Measurements from ENCODE around the gene SNX10. TPM values are rescaled to one million over a fixed set of nuclear protein-coding genes. Genes with fewer than 3 reads are reported as not detected.
"Not testable (repeated sequence)": the region's sequence is repeated elsewhere in the genome, so short reads cannot be mapped to it uniquely, and the experiment has no call there.

Gene SNX10
- total RNA-seq (2014; rRNA removed; shearing (Covaris generic)): not detected in 2 replicates

DNA sequence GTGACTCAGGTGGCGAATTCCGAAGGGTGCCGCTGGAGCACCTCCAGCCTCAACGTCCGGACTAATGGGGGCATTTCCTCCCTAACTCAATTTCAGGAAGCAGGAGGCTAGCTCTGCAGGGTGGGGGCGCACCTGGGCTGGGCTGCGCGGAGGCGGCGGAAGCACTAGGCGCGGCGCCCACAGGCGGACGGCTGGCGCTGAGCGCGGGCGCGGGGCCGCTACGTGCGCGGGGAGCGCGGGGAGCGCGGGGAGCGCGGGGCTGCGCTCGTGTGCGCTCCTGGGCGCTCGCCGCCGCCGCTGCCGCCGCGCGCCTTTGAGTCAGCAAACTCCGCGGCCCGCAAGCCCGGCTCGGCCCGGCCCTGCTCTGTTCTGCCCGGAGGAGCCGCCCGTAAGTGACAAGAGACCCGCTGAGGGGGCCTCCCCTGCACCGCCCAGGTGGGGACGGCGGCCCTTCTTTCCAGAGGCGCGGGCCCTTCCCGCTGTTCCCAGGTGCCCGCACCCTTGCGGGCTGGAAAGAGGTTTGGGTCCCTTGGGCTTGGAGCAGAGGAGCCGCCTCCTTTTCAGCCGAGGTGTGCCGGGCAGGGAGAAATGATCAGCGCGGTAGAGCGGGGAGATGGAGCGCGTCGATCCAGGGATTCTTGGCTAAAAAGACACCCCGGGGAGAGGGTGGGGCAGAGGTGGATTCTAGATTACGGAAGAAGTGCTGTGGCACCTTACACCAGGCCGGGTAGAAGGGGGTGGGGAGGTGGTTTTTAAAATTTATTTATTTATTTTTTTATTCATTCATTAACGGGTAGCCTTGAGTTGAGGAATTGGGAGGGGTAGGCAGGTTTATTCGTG is at the start of gene SNX10:
TSS of gene SNX10 (plus strand) at position 164 of the 840 bp plus-strand sequence. CDS start 54,581 bp downstream, outside the sequence.
- no peaks in the 10 kb centered on the region for H3K4me1 ChIP-seq
- DNase-seq: no peak
- no peaks in the 10 kb centered on the region for H3K9me3 ChIP-seq (replicated peaks)
- H3K36me3 ChIP-seq: no peaks in the 10 kb centered on the region
- peaks cover 6% of the 10 kb centered on the region; the same call in 1 of the 2 replicates for H3K27me3 ChIP-seq
- H3K27ac ChIP-seq: no peak within 1 kb of the TSS
- no peak within 1 kb of the TSS for H3K4me3 ChIP-seq

- DNase-seq: no peak
- Histone ChIP-seq H3K27ac (no peak overlapping the region), H3K4me1 (no peaks in the 10 kb centered on the region)
Observed at GRCh38 chr7:26245150-26245549, 46.5 kb upstream of the SNX10 start.

DNA sequence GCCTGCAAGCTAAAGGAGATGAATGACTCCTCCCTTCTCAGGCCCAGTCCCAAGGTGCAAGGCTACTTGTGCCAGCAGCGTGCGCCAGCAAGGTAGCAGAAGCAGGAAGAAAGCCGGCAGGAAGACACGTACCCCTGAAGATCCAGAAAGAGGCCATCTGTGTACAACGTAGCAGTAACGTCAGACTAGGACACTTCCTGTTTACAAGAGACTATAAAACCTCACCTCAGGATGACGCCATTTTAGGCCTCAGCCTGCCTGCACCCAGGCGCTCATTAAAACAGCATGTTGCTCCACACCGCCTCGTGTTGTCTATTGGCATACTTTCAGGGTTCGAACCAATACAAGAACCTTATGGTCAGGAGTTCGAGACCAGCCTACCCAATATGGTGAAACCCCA is 41.4 kb upstream of the SNX10 start:
- Histone ChIP-seq H3K36me3 (no peaks in the 10 kb centered on the region), H3K9me3 (replicated peaks) (no peaks in the 10 kb centered on the region), H3K4me3 (no peak overlapping the region), H3K27me3 (no peaks in the 10 kb centered on the region; the same call in 1 of the 2 replicates), H3K27ac (no peak overlapping the region), H3K4me1 (no peaks in the 10 kb centered on the region)
- no peak for DNase-seq

More at GRCh38 chr7:26245150-26245549, 46.5 kb upstream of the SNX10 start:
- Histone ChIP-seq H3K36me3 (no peaks in the 10 kb centered on the region), H3K4me3 (no peak overlapping the region), H3K9me3 (replicated peaks) (no peaks in the 10 kb centered on the region), H3K27me3 (peaks cover 3% of the 10 kb centered on the region; the same call in 1 of the 2 replicates)

GRCh38 chr7:26261866-26262265 is 29.8 kb upstream of the SNX10 start:
- not testable (repeated sequence) for DNase-seq, H3K4me1 ChIP-seq, H3K27me3 ChIP-seq, H3K4me3 ChIP-seq, H3K27ac ChIP-seq, H3K36me3 ChIP-seq
- peaks cover 12% of the 10 kb centered on the region for H3K9me3 ChIP-seq (replicated peaks)

GRCh38 chr7:26265065-26265464 is 26.6 kb upstream of the SNX10 start:
- H3K9me3 ChIP-seq (replicated peaks): peaks cover 12% of the 10 kb centered on the region
- H3K36me3 ChIP-seq: no peaks in the 10 kb centered on the region
- H3K27me3 ChIP-seq: no peaks in the 10 kb centered on the region; the same call in 1 of the 2 replicates
- H3K4me3 ChIP-seq: no peak overlapping the region
- H3K4me1 ChIP-seq: no peaks in the 10 kb centered on the region
- DNase-seq: no peak
- no peak overlapping the region for H3K27ac ChIP-seq

- H3K9me3 ChIP-seq (replicated peaks): peaks cover 12% of the 10 kb centered on the region
- H3K4me1 ChIP-seq: no peaks in the 10 kb centered on the region
- no peak overlapping the region for H3K4me3 ChIP-seq
- no peaks in the 10 kb centered on the region; the same call in 1 of the 2 replicates for H3K27me3 ChIP-seq
- no peak overlapping the region for H3K27ac ChIP-seq
- H3K36me3 ChIP-seq: no peaks in the 10 kb centered on the region
- DNase-seq: no peak
Observed at GRCh38 chr7:26265499-26266075, 26.1 kb upstream of the SNX10 start.

GRCh38 chr7:26267601-26268166 is 24.0 kb upstream of the SNX10 start:
- DNase-seq: no peak
- Histone ChIP-seq H3K9me3 (replicated peaks) (peaks cover 12% of the 10 kb centered on the region), H3K4me1 (no peaks in the 10 kb centered on the region), H3K4me3 (no peak overlapping the region), H3K27ac (no peak overlapping the region), H3K27me3 (no peaks in the 10 kb centered on the region; the same call in 1 of the 2 replicates), H3K36me3 (no peaks in the 10 kb centered on the region)

DNA sequence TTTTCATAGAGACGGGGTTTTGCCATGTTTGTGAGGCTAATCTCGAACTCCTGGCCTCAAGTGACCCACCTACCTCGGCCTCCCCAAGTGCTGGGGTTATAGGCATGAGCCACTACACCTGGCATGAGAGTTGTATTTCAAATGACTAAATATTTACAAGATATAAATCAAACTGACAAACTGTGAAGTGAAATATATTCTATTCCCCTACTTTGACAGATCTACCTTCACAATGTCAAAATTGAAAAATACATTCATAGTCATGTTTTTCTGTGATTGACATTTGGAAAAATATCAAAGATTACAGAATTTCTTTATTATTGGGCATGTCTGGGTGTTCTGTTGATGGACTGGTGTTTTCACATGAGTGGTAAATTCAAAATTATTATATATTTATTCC is 16.4 kb upstream of the SNX10 start:
- Histone ChIP-seq H3K4me3 (no peak overlapping the region), H3K27ac (no peak overlapping the region), H3K4me1 (no peaks in the 10 kb centered on the region), H3K9me3 (replicated peaks) (no peaks in the 10 kb centered on the region), H3K27me3 (no peaks in the 10 kb centered on the region), H3K36me3 (no peaks in the 10 kb centered on the region)
- DNase-seq: no peak

DNA sequence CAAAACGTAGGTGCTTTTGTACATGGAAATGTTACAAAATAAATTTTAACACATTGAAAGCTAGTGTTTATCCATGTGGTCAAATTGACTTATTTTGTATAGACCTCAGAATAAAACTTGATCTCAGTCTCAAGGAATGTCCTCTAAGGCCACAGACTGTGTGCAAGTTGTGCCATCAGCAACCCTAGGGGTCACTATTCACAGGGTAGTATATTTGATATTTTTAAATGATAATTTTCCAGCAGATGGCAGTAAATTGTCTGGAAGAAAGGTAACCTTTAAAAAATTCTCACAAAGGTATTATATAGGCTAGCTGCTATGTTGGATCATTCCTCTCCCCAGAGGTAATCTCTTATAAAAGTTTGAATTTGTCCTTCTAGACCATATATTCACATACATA is 12.9 kb upstream of the SNX10 start:
- H3K9me3 ChIP-seq (replicated peaks): no peaks in the 10 kb centered on the region
- DNase-seq: no peak
- H3K27me3 ChIP-seq: no peaks in the 10 kb centered on the region
- no peak overlapping the region for H3K4me3 ChIP-seq
- no peak overlapping the region for H3K27ac ChIP-seq
- no peaks in the 10 kb centered on the region for H3K36me3 ChIP-seq
- H3K4me1 ChIP-seq: no peaks in the 10 kb centered on the region

- DNase-seq: peak in 1 of 2 experiments; percentile 15
- H3K4me3 ChIP-seq: no peak overlapping the region
- H3K27ac ChIP-seq: no peak overlapping the region
- no peaks in the 10 kb centered on the region for H3K27me3 ChIP-seq
- no peaks in the 10 kb centered on the region for H3K4me1 ChIP-seq
- H3K36me3 ChIP-seq: no peaks in the 10 kb centered on the region
- no peaks in the 10 kb centered on the region for H3K9me3 ChIP-seq (replicated peaks)
Observed at GRCh38 chr7:26279405-26279804, 12.3 kb upstream of the SNX10 start.

GRCh38 chr7:26280097-26280496 is 11.6 kb upstream of the SNX10 start:
- no peak for DNase-seq
- no peaks in the 10 kb centered on the region for H3K4me1 ChIP-seq
- H3K9me3 ChIP-seq (replicated peaks): no peaks in the 10 kb centered on the region
- no peak overlapping the region for H3K4me3 ChIP-seq
- no peaks in the 10 kb centered on the region for H3K36me3 ChIP-seq
- H3K27me3 ChIP-seq: no peaks in the 10 kb centered on the region
- no peak overlapping the region for H3K27ac ChIP-seq

- DNase-seq: no peak
- Histone ChIP-seq H3K9me3 (replicated peaks) (no peaks in the 10 kb centered on the region), H3K4me1 (no peaks in the 10 kb centered on the region)
Observed at GRCh38 chr7:26280723-26281122, 10.9 kb upstream of the SNX10 start.

DNA sequence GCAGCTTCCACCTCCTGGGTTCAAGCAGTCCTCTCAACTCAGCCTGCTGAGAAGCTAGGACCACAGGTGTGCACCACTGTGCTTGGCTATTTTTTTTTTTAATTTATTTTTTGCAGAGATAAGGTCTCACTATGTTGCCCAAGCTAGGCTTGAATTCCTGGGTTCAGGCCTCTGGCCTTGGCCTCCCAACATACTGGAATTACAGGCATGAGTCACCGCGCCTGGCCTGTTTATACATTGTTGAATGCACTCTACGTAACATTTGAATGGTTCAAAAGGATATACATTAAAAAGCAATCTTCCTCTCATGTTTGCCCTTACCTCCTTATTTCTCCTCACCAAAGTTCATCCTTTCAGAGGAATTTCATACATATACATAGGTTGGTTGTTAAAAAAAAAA is 7.2 kb upstream of the SNX10 start:
- Histone ChIP-seq H3K36me3 (no peaks in the 10 kb centered on the region), H3K27ac (no peak overlapping the region), H3K4me3 (no peak overlapping the region), H3K9me3 (replicated peaks) (no peaks in the 10 kb centered on the region), H3K4me1 (no peaks in the 10 kb centered on the region), H3K27me3 (peaks cover 6% of the 10 kb centered on the region; the same call in 1 of the 2 replicates)
- no peak for DNase-seq

More at GRCh38 chr7:26280723-26281122, 10.9 kb upstream of the SNX10 start:
- H3K27ac ChIP-seq: no peak overlapping the region
- H3K4me3 ChIP-seq: no peak overlapping the region
- H3K36me3 ChIP-seq: no peaks in the 10 kb centered on the region
- no peaks in the 10 kb centered on the region for H3K27me3 ChIP-seq

- Histone ChIP-seq H3K4me3 (no peak overlapping the region), H3K4me1 (no peaks in the 10 kb centered on the region), H3K27ac (no peak overlapping the region), H3K27me3 (peaks cover 6% of the 10 kb centered on the region; the same call in 1 of the 2 replicates), H3K36me3 (no peaks in the 10 kb centered on the region), H3K9me3 (replicated peaks) (no peaks in the 10 kb centered on the region)
- DNase-seq: peak in 1 of 2 experiments; percentile 40
Observed at GRCh38 chr7:26284995-26285632, 6.5 kb upstream of the SNX10 start.

GRCh38 chr7:26286157-26286556 is 5.5 kb upstream of the SNX10 start:
- H3K9me3 ChIP-seq (replicated peaks): no peaks in the 10 kb centered on the region
- peaks cover 6% of the 10 kb centered on the region; the same call in 1 of the 2 replicates for H3K27me3 ChIP-seq
- no peak overlapping the region for H3K27ac ChIP-seq
- no peak for DNase-seq
- no peaks in the 10 kb centered on the region for H3K4me1 ChIP-seq
- H3K36me3 ChIP-seq: no peaks in the 10 kb centered on the region
- H3K4me3 ChIP-seq: no peak overlapping the region
